ENCODE measurements around the gene CD276.

DNA sequence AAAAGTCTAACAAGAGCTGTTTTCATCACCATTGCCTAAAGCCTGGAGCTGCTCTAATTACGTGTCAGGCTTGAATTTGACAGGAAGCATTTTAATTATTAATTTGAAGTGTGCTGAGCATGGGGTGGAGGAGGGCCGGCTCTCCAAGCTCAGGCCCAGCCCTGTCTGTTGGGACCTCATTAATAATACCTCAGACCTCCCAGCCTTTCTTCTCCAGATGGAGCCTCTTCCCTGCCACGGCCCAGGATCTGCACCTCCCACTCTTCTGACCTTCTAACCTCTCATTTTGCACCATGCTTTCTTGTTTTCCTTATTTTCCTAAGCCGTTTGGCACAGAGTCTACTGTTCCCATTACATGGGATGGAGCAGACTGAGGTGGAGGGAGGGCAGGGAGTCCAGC lies 39.0 kb downstream of the CD276 start:
- TF ChIP-seq, protein P1, sequence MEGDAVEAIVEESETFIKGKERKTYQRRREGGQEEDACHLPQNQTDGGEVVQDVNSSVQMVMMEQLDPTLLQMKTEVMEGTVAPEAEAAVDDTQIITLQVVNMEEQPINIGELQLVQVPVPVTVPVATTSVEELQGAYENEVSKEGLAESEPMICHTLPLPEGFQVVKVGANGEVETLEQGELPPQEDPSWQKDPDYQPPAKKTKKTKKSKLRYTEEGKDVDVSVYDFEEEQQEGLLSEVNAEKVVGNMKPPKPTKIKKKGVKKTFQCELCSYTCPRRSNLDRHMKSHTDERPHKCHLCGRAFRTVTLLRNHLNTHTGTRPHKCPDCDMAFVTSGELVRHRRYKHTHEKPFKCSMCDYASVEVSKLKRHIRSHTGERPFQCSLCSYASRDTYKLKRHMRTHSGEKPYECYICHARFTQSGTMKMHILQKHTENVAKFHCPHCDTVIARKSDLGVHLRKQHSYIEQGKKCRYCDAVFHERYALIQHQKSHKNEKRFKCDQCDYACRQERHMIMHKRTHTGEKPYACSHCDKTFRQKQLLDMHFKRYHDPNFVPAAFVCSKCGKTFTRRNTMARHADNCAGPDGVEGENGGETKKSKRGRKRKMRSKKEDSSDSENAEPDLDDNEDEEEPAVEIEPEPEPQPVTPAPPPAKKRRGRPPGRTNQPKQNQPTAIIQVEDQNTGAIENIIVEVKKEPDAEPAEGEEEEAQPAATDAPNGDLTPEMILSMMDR (IDR thresholded peaks at IDR 0.05), result no peak
- TF ChIP-seq POLR2A (IDR thresholded peaks at IDR 0.05), result no peak
